Stimulated activated effector memory CD8-positive, alpha-beta T cell treated with anti-CD3 and anti-CD28 coated beads, Interleukin-12 subunit alpha, Interleukin-12 subunit beta, amount 100 ng/mL, for 72 hours (primary cell): Measurements from ENCODE around the gene MYRFL.
"Not testable (repeated sequence)": the region's sequence is repeated elsewhere in the genome, so short reads cannot be mapped to it uniquely, and the experiment has no call there.

Experiments used
- ATAC-seq: fragments of 150-1000 bp; cut with Tn5 transposase; 2 replicates; pipeline ENCODE4 v1.10.0; 2021
- DNase-seq, 2 donors: peaks; one replicate each; pipeline ENCODE4 v3.0.0; 2021 to 2022; ENCODE audit warnings: low spot score in 2 of 2
- H3K27ac Mint-ChIP-seq: one replicate; pipeline ENCODE4 v1.8.0; 2022; ENCODE audit warnings: mild to moderate bottlenecking, mixed read lengths
- H3K36me3 Mint-ChIP-seq: one replicate; pipeline ENCODE4 v1.8.0; 2022; ENCODE audit warnings: mild to moderate bottlenecking, mixed read lengths
- H3K4me1 Mint-ChIP-seq: one replicate; pipeline ENCODE4 v1.8.0; 2022; ENCODE audit warnings: mixed read lengths
- H3K4me3 Mint-ChIP-seq: one replicate; pipeline ENCODE4 v1.8.0; 2022; ENCODE audit warnings: mild to moderate bottlenecking, mixed read lengths
- H3K9me3 Mint-ChIP-seq: one replicate; pipeline ENCODE4 v1.8.0; 2022; ENCODE audit warnings: mixed read lengths

The MYRFL gene

DNA sequence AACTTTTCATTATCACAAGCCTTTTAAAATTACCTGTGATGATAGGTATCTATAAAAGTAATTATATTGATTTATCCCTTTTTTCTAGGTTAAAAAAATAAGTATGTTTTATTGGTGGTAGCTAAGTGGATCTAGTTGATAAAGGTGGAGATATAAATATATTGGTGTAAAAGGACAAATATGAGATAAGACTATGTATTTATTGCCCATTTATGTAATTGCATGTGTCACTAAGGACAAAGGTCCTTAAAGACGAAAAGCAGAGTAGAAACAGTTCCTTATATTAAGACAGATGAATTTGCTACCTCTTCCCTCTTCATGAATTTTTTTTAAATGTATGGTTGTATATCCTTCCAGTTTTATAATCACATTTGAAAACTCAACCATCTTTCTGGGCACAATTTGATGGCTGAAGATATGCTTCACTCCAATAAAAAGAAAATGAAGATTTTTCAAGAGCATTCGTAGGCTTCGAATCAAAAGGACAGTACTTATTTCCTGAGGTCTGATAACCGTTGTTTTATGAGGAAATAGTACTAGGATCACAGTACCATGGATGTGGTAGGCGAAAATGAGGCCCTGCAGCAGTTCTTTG, at the start of gene MYRFL:
MYRFL (plus strand) TSS at position 262 of the 595 bp plus-strand sequence; CDS start at position 553, 291 bp downstream.
- DNase-seq: no peak
- H3K27ac Mint-ChIP-seq: no peak within 1 kb of the TSS
- H3K36me3 Mint-ChIP-seq: no peaks in the 10 kb centered on the region
- no peak for ATAC-seq
- no peaks in the 10 kb centered on the region for H3K9me3 Mint-ChIP-seq
- H3K4me1 Mint-ChIP-seq: no peaks in the 10 kb centered on the region
- H3K4me3 Mint-ChIP-seq: no peak within 1 kb of the TSS

DNA sequence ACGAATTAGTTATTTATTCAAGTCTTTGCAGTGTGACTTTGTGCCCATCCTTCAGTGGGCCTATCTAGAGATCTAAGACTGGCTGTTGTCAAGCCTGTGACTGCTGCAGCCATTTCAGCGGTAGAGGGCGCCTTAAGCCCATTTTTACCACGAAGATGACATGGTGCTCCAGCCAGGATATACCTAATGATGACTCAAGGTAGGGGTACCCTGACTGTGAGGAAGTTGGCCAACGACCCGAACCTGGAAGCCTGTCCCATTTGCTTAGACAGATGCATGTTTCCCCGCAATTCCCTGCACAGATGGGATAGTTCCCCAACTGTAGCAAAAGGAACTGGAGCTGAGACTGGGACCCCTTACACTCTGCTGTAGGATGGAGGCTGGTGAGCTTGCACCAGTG, 45.1 kb upstream of the MYRFL start:
- Mint-ChIP-seq H3K4me3 (no peak overlapping the region), H3K9me3 (peaks cover 13% of the 10 kb centered on the region), H3K4me1 (peaks cover 19% of the 10 kb centered on the region), H3K27ac (no peak overlapping the region), H3K36me3 (peaks cover 5% of the 10 kb centered on the region)
- no peak for ATAC-seq
- DNase-seq: no peak

DNA sequence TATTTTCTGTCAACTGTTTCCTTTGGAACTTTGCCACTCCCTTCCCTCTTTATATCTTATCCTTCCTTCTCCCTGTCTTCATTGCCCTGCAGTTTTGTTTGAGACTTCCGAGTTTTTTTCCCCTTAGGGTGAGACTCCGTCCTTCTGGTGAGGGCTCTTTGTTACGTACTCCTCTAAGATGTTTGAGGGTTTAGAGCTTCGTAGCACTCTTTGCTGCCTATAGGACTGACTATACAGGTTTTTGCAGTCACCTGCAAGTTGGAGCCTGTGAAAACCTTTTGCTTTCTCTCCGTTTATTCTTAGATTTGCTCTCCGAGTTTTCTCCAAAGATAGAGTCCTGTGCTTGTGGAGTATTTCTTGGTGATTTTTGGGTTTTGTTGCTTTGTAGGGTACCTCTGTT, 41.7 kb upstream of the MYRFL start:
- peaks cover 13% of the 10 kb centered on the region for H3K9me3 Mint-ChIP-seq
- DNase-seq (no peak), ATAC-seq (no peak)
- H3K4me3 Mint-ChIP-seq: no peak overlapping the region
- H3K4me1 Mint-ChIP-seq: peaks cover 19% of the 10 kb centered on the region
- H3K36me3 Mint-ChIP-seq: peaks cover 13% of the 10 kb centered on the region
- H3K27ac Mint-ChIP-seq: no peak overlapping the region

DNA sequence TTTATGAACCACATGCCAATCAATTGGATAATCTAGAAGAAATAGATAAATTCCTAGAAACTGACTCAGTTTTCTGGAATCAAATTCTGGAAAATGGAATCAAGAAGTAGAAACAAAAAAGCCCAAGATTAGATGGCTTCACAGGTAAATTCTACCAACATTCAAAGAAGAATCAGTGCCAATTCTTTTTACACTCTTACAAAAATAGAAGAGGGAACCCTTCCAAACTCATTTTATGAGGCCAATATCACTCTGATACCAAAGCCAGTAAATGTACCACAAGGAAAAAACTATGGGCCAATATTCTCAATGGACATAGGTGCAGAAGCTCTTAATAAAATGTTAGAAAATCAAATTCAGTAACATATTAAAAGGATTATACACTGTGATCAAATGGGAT, 35.7 kb upstream of the MYRFL start:
- Mint-ChIP-seq H3K9me3 (peaks cover 19% of the 10 kb centered on the region), H3K27ac (no peak overlapping the region), H3K4me3 (no peak overlapping the region), H3K36me3 (peaks cover 17% of the 10 kb centered on the region), H3K4me1 (no peaks in the 10 kb centered on the region)
- ATAC-seq (no peak), DNase-seq (no peak)

DNA sequence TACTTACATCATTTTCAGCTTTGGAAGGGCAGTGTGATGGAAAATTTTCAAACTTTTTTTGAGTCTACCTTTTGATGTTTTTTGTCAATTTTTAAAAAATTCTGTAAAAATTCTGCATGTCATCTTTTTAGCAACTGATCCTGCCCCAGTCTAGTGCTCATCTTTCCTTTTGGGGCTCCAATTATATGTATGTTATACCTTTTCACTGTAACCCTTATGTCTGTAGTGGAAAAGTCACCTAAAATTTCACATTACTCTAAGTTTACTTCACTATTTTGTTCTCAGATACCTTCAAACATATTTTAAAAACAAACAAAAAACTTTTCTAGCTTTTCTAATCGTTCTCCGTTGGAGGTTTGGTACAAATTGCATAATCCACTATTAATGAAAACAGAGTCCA, 32.5 kb upstream of the MYRFL start:
- Mint-ChIP-seq H3K4me1 (no peaks in the 10 kb centered on the region), H3K36me3 (peaks cover 16% of the 10 kb centered on the region), H3K4me3 (no peak overlapping the region), H3K27ac (no peak overlapping the region), H3K9me3 (peaks cover 24% of the 10 kb centered on the region)
- DNase-seq (no peak), ATAC-seq (no peak)

DNA sequence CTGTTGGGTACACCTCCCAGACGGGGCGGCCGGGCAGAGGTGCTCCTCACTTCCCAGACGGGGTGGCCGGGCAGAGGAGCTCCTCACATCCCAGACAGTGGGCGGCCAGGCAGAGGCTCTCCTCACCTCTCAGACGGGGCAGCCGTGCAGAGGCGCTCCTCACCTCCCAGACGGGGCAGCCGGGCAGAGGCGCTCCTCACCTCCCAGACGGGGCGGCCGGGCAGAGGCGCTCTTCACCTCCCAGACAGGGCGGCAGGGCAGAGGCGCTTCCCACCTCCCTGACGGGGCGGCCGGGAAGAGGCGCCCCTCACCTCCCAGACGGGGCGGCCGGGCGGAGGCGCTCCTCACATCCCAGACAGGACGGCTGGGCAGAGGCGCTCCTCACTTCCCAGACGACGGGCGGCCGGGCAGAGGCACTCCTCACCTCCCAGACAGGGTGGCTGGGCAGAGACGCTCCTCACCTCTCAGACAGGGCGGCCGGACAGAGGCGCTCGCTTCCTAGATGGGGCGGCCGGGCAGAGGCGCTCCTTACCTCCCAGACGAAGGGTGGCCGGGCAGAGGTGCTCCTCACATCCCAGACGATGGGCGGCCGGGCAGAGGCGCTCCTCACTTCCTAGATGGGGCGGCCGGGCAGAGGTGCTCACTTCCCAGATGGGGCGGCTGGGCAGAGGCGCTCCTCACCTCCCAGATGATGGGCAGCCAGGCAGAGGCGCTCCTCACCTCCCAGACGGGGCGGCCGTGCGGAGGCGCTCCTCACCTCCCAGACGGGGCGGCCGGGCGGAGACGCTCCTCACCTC, 17.7 kb upstream of the MYRFL start:
- ATAC-seq, H3K27ac Mint-ChIP-seq, DNase-seq, H3K4me3 Mint-ChIP-seq, H3K4me1 Mint-ChIP-seq: not testable (repeated sequence)
- peaks cover 20% of the 10 kb centered on the region for H3K36me3 Mint-ChIP-seq
- peaks cover 18% of the 10 kb centered on the region for H3K9me3 Mint-ChIP-seq

DNA sequence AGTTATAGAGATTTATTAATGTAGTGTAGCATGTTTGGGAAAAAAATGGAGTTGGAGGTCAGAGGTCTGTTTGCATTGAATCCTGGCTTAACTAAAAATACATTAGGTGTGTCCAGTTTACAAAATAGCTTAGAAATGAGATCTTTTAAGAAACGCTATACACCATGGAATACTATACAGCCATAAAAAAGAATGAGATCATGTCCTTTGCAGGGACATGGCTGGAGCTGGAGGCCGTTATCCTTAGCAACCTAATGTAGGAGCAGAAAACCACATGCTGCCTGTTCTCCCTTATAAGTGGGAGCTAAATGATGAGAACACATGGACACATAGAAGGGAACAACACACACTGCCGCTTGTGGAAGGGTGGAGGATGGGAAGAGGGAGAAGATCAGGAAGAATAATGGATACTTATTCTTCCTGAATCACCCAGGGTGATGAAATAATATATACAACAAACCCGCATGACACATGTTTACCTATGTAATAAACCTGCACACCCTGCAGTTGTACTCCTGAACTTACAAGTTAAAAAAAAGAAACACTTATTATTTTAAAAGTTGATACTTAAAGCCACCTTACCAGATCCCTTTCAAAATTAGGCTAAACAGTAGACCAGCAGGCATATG, 14.0 kb upstream of the MYRFL start:
- H3K27ac Mint-ChIP-seq: no peak overlapping the region
- no peak overlapping the region for H3K4me3 Mint-ChIP-seq
- ATAC-seq (no peak), DNase-seq (no peak)
- peaks cover 36% of the 10 kb centered on the region for H3K36me3 Mint-ChIP-seq
- H3K4me1 Mint-ChIP-seq: no peaks in the 10 kb centered on the region
- peaks cover 15% of the 10 kb centered on the region for H3K9me3 Mint-ChIP-seq

DNA sequence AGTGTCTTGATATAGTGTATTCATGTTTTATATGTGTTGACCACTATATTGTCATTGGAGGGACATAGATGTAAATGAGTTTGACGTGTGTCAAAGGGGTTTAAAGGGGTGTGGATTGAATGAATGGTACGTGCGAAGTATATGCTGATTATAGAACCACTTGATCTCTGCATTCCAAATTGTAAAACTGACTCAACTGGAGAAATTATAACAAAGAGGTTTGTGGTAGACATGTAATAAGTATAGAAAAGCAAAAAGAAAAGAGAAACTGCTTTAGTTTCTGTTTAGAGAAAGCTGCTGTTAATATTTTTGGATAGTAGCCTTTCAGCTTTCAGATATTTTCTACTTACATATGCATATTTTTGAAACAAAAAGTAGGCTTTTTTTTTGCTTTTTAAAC, 8.9 kb upstream of the MYRFL start:
- ATAC-seq (no peak), DNase-seq (no peak)
- Mint-ChIP-seq H3K9me3 (no peaks in the 10 kb centered on the region), H3K4me3 (no peak overlapping the region), H3K36me3 (peaks cover 24% of the 10 kb centered on the region), H3K4me1 (no peaks in the 10 kb centered on the region), H3K27ac (no peak overlapping the region)

DNA sequence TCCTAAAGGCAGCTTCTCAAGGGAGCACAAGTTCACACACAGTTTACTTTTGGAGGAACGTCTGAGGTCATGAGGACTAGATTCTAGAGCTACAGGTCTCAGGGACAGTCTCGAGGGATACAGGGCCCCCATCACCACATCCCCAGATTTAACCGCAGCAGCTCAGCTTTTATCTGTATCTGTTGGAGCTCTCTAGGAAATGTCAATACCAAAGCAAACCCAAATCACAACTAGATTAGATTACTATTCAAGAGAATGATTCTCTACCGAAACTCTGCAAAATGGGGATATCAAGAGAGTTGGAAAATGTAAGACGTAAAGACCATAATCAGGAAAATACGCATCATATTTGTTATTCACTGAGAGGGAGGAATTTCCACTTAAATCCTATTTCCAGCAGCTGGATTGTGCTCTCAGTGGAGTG, 4.0 kb upstream of the MYRFL start:
- Mint-ChIP-seq H3K4me3 (no peak overlapping the region), H3K9me3 (no peaks in the 10 kb centered on the region), H3K27ac (no peak overlapping the region), H3K36me3 (peaks cover 7% of the 10 kb centered on the region), H3K4me1 (no peaks in the 10 kb centered on the region)
- ATAC-seq (no peak), DNase-seq (no peak)

DNA sequence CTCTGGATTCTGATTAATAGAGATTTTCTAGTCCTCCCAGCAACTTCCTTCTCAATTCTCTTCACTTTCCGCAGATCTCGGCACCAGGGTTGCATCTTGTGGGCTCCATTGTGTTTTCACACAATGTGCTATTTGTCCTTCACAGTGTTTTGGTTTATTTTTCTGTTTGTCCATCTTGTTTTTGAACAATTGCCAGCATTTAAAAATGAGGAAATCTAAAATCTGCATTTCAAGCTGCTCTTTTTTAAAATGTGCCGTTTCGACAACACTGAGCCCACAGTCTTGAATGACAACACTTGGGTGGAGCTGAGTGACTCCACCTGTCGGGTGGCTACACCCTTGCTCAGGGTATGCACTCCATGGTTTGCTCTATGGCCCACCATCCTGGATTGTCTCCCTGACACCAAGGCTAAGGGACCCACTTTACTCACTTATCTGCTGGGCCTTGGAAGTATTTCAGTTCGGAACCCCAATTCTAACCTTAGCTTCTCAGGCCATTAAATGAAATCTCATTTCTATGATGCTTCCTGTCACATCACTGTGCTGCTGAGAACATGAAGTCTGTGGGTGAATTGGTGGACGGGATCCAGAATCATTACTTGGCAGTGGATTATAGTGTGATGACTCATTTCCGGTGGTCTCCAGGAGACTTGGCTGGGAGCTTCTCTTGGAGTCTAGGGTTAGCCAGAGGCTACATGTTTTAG, 3.4 kb upstream of the MYRFL start:
- peaks cover 2% of the 10 kb centered on the region for H3K36me3 Mint-ChIP-seq
- H3K9me3 Mint-ChIP-seq: no peaks in the 10 kb centered on the region
- ATAC-seq: no peak
- no peak overlapping the region for H3K4me3 Mint-ChIP-seq
- H3K27ac Mint-ChIP-seq: no peak overlapping the region
- no peaks in the 10 kb centered on the region for H3K4me1 Mint-ChIP-seq
- DNase-seq: no peak

DNA sequence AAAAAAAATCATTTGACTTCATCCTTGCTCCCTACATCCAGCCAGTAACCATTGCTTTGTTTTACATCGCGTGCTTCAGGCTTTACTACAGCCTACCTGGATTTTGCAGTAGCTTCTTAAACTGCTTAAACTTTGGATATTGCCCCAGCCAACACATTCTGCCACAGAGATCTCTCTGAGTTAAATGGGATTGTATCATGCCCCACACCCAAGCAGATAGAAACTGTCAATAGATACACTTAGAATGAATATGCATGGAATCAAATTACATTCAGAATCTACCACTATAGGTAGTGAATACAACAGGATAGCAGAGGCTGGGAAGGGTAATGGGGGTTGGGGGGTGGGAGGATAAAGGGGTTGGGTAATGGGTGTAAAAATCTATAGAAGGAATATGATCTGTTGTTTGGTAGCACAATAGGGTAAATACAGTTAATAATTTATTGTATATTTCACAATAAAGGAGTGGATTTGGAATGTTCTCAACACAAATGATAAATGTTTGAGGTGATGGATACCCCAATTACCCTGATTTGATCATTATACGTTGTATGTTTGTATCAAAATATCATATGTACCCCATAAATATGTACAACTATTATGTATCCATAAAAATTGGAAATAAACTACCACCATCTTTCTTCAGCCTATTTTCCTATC, 2.7 kb upstream of the MYRFL start:
- no peak overlapping the region for H3K27ac Mint-ChIP-seq
- no peaks in the 10 kb centered on the region for H3K36me3 Mint-ChIP-seq
- H3K9me3 Mint-ChIP-seq: no peaks in the 10 kb centered on the region
- ATAC-seq: no peak
- H3K4me3 Mint-ChIP-seq: no peak overlapping the region
- H3K4me1 Mint-ChIP-seq: no peaks in the 10 kb centered on the region
- no peak for DNase-seq

DNA sequence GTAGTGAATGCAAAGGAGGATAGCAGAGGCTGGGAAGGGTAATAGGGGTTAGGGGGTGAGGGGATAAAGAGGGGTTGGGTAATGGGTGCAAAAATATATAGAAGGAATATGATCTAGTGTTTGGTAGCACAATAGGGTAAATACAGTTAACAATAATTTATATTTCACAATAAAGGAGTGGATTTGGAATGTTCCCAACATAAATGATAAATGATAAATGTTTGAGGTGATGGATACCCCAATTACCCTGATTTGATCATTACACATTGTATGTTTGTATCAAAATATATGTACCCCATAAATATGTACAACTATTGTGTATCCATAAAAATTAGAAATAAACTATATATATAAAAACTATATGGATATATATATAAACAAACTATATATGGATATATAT, 999 bp upstream of the MYRFL start:
- Mint-ChIP-seq H3K36me3 (no peaks in the 10 kb centered on the region), H3K4me1 (no peaks in the 10 kb centered on the region), H3K27ac (no peak overlapping the region), H3K4me3 (no peak overlapping the region), H3K9me3 (no peaks in the 10 kb centered on the region)
- ATAC-seq (no peak), DNase-seq (no peak)

DNA sequence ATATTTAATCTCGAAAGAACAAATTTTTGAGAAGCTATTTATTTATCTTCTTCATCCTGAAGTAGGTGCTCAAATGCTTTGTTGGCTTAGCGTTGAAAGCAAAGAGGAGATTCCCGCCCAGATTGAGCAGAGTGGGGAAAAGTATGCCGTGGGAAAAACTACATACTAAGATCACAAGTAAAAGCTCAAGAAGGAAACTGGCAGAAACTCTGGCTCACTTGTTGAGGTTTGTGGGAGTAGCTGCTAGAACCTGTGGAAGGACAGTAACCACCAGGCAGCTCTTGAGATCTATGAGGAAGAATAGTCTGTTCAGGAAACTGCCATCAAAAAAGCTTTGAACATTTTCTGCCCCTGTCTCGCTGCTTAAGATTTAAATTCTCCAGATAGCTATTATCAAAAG, 3.9 kb downstream of the MYRFL start:
- no peak for DNase-seq
- no peaks in the 10 kb centered on the region for H3K9me3 Mint-ChIP-seq
- no peaks in the 10 kb centered on the region for H3K4me1 Mint-ChIP-seq
- H3K36me3 Mint-ChIP-seq: no peaks in the 10 kb centered on the region
- no peak overlapping the region for H3K4me3 Mint-ChIP-seq
- no peak overlapping the region for H3K27ac Mint-ChIP-seq
- no peak for ATAC-seq

DNA sequence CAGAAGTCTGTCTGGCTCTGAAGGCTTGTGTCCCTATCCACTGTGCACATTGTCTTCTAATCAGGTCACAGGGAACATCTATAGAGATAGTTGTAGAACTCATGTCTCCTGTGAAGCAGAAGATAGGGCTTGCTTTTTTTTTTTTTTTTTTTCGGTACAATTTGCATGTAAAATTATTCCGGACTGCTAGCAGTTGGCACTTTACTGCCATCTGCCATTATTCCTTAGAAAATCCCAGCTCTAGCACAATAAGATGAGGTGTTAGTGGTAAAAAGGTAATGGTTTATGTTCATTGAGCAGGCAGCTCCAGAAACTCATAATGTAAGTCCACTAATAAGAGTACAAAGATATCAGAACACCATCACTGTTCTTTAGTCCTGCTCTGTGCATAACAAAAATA, 8.7 kb downstream of the MYRFL start:
- ATAC-seq (no peak), DNase-seq (no peak)
- Mint-ChIP-seq H3K4me3 (no peak overlapping the region), H3K9me3 (no peaks in the 10 kb centered on the region), H3K4me1 (no peaks in the 10 kb centered on the region), H3K27ac (no peak overlapping the region), H3K36me3 (no peaks in the 10 kb centered on the region)

DNA sequence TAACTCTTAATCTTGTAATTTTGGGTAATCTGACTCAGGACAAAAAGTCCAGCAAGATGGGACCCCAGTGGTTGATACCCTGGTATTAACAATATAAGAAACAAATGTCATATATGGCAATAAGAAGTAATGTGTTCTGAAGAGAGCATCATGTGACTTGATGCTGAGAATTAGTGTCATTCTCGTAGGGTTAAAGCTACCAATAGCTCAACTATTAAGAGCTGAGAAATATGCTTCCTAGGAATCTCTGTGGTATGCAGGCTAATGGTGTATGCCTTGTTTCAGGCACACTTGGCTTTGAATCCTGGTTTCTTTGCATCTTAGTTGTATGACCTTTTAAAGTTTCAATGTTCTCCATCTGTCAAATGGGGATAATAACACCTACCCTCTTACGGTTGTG, 9.1 kb downstream of the MYRFL start:
- ATAC-seq (no peak), DNase-seq (no peak)
- Mint-ChIP-seq H3K4me1 (no peaks in the 10 kb centered on the region), H3K27ac (no peak overlapping the region), H3K9me3 (no peaks in the 10 kb centered on the region), H3K4me3 (no peak overlapping the region), H3K36me3 (no peaks in the 10 kb centered on the region)
